GM12892 (cell line): ENCODE measurements around the gene RPS15.

Experiments used
- DNase-seq: peaks from one replicate; pipeline ENCODE4 v3.0.0; 2011; ENCODE audit not compliant: insufficient read length
- FAIRE-seq: peaks from 2 replicates; lab custom pipeline; 2011; peaks lifted over from hg19 to GRCh38; lab: Jason Lieb, UNC
- POLR2A ChIP-seq: IDR thresholded peaks from 2 replicates; pipeline ENCODE4 v1.6.1; 2011; ENCODE audit warnings: low read depth, low read length, control low read depth
- POLR2AphosphoS5 ChIP-seq: IDR thresholded peaks from 2 replicates; pipeline ENCODE4 v1.6.1; 2011; ENCODE audit warnings: low read depth, low read length, control low read depth
- TAF1 ChIP-seq: IDR thresholded peaks from 2 replicates; pipeline ENCODE4 v1.6.1; 2011; ENCODE audit warnings: low read depth, mild to moderate bottlenecking, control low read depth, low read length, borderline replicate concordance

RPS15 gene

DNA sequence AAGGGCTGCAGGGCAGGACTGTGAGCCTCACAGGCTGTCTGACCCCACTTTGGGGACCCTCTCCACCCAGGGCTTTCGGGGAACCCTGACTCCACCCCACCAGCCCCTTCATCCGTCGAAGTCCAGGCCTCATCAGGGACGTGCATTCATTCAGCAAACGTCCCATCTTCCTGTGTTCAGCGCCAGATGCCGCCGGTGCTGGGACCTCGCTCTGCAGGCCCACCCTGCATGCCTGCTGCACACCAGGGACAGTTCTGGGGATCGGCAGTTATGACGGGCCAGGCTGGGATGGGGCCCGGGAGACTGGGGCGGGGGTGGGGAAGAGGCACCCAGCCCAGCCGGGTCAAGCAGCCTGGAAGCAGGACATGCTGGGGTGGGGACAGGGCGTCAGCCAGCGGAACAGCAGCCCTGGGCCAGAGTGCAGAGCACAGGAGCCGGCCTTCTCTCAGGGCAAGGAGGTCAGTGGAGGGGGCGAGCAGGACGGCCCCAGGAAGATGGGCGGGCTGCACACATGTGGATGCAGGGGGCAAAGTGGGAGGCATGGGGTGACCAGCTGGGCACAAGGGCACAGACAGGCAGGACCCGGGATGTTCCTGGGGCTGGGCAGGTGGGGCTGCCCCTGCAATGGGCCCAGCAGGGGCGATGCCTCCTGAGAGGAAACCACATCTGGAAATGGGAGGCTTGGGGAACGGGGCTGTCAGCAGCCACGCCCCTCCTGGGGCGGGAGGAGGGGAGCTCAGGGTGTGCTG lies 42.0 kb upstream of the RPS15 start:
- TF ChIP-seq POLR2AphosphoS5 (no peak), POLR2A (no peak), TAF1 (no peak)
- no peak for FAIRE-seq
- no peak for DNase-seq

DNA sequence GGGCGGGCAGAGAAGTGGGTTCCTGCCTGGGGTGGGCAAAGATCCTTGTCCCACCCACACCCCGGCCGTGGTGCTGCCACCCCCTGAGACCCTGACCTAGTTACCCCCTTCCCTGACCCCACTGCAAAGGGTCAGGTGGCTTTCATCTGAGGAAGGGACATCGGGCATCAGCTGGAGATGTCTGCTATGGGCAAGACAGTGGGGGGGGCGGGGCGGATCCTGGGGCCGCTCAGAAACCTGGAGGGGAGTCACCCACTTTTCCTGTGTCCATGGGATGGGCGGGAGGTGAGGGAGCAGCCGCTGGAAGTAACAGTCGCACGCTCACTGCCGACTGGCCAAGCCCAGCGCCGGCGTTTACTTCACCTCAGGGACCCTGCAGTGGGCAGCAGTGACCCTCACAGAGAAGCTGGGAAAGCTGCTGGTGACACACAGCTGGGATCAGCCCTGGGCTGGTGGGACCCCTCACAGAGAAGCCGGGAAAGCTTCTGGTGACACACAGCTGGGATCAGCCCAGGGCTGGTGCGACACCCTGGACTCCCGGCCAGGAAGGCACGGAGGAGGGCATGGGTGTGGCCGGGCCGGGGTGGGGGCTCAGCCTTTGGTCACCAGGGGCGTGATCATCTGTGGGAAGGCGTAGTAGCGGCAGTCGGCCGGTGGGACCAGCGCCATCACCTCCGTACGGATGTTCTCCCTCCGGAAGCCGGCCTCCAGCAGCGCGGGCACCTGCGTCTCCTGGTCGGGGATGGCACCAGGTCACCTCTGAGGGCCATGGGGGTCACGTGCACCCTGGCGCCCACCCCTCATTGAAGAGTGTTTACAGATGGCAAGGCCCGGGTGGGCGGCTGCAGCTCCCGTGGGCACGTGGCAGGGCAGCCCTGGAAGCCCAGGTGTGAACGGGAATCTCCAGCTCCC lies 41.2 kb upstream of the RPS15 start:
- FAIRE-seq, result no peak
- TF ChIP-seq POLR2AphosphoS5, result no peak
- TF ChIP-seq TAF1, result no peak
- no peak for TF ChIP-seq POLR2A
- no peak for DNase-seq

DNA sequence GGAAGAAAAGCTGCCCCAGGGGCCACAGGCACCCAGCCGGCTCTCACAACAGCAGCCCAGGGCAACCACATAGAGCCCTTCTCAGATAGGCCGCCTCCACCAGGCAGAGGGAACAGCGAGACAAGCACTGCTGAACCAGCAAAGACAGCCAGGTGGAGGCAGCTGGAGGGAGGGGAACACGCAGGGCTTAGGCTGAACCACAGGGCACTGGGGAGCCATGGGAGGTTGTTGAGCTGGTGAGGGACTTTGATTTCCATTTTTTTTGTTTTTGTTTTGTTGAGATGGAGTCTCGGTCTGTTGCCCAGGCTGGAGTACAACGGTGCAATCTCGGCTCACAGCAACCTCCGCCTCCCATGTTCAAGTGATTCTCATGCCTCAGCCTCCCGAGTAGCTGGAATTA lies 40.4 kb upstream of the RPS15 start:
- FAIRE-seq (no peak), DNase-seq (no peak)
- TF ChIP-seq POLR2AphosphoS5 (no peak), TAF1 (no peak), POLR2A (no peak)

DNA sequence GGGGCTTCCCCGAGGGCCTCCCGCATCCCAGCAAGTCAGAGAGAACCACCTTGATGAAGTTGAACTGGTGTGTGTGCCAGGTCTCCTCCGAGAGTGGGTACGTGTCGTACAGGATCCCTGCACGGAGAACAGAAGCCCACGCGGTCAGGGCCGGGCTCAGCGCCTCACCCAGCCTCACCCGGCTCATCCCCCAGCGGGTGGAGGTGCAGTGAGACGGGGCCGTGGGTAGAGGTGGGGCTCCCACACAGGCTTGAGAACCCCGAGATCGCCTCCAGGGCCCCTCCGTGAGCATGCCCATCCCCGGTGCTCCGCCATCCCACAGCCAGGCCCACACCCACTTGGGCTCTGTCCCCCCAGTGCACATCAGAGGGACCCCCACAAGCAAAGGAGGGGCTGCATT lies 39.1 kb upstream of the RPS15 start:
- no peak for TF ChIP-seq TAF1
- no peak for TF ChIP-seq POLR2A
- FAIRE-seq (no peak), DNase-seq (no peak)

DNA sequence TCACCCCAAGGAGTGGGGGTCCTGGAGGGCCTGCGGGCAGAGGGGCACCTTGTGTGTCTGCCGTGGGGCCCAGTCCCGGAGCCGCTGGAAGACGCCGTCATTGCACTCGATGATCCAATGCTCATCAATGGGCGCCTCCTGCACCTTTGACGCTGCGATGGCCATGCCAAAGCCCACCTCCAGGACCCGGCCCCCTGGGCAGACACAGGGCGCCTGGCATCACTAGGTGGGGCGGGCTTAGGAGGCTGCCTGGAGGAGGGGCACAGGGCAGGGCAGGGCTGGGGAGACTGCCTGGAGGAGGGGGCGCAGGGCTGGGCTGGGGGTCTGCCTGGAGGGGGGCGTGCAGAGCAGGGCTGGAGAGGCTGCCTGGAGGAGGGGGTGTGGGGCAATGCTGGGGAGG lies 38.5 kb upstream of the RPS15 start:
- DNase-seq, result no peak
- TF ChIP-seq POLR2A (no peak), TAF1 (no peak), POLR2AphosphoS5 (no peak)
- no peak for FAIRE-seq

DNA sequence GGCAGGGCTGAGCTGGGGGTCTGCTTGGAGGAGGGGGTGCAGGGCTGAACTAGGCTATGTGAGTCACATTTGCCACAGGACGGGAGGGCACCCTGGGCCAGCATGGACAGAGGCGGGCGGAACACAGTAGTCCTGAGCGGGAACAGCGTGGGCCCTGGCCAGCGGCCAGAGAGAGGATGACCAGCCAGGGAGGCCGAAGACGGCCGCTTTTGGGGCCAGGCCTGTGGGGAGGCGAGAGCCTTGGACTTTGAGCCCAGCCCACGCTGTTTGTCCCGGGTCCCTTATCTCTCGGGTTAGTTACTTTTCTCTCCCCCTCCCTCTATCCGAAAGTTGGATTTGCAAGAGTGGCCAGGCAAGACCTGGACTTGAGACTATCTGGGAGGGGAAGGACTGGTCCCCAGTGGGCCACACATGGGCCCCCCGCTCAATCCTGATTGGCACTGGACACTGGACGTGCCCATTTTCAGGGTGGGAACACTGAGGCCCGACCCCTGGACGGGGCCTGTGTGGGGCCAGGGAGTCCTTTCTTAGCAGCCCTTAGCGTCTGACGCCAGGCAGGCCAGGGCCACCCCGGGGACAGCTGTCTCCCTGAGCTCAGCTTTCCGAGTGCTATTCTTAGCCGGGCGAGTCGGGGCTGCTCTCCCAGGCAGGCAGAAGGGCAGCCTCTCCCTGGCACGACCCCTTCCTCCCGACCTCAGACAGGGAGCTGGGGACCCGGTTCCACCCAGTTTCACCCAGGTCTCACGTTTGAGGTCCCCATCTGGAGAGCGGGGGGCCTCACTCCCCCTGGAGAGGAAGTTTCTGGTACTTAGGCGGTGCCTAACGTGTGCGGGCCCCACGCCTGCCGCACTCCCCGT lies 37.7 kb upstream of the RPS15 start:
- FAIRE-seq (no peak), DNase-seq (peak; percentile 56)
- TF ChIP-seq POLR2AphosphoS5 (no peak), POLR2A (no peak), TAF1 (no peak)

DNA sequence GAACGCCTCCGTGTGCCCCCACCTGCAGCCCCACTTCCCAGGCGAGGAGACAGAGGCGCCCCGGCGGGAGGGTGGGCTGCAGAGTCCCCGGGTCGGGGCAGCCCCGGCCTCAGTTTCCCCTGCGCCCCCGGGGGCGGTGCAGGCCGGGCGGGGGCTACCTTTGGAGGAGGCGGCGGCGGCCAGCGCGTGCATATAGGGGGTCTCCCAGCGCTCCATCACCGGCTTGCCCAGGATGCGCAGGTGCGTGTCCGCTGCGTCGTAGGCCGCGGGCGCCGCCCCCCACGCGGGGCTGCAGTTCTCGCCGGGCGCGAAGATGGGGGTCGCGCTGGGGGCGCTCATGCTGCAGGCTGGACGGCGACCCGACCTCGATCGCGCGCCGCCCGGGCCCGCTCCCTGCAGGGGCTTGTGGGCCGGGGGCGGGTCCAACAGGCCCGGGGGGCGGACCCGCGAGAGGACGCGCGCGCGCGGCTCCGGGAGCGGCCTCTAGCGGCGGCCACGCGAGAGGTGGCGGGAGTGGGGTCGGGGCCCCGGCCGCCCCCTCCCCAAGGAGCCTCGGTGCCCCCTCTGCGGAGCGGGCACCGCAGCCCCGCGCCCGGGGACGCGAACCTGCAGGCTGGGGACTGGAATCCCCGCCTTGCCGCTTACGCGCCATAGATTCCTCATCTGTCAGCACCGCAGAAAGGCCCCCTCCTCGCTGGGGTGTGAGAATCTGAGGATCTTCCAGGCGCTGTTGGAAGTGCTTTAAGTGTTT lies 36.9 kb upstream of the RPS15 start, which contains the start of gene GAMT:
Gene GAMT (minus strand): TSS at position 405 of the 751 bp plus-strand sequence. CDS start 66 bp downstream, at position 339.
- peak; percentile 79 for DNase-seq

DNA sequence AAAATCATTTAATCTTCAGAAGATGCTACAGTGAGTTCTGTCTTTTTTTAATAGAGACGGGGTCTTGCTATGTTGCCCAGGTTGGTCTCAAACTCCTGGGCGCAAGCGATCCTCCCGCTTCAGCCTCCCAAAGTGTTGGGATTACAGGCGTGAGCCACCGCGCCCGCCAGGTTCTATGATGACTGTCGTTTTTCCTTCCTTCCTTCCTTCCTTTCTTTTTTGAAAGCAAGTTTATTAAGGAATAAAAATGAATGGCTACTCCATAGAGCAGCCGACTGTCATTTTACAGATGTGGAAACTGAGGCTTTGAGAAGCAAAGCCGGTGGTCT lies 36.3 kb upstream of the RPS15 start:
- DNase-seq, result no peak
- no peak for TF ChIP-seq POLR2AphosphoS5
- TF ChIP-seq TAF1, result no peak
- TF ChIP-seq POLR2A, result no peak
- no peak for FAIRE-seq

More for the DNA sequence above, 36.9 kb upstream of the RPS15 start, which contains the start of gene GAMT:
- peak; percentile 85 for FAIRE-seq
- no peak for TF ChIP-seq POLR2AphosphoS5

DNA sequence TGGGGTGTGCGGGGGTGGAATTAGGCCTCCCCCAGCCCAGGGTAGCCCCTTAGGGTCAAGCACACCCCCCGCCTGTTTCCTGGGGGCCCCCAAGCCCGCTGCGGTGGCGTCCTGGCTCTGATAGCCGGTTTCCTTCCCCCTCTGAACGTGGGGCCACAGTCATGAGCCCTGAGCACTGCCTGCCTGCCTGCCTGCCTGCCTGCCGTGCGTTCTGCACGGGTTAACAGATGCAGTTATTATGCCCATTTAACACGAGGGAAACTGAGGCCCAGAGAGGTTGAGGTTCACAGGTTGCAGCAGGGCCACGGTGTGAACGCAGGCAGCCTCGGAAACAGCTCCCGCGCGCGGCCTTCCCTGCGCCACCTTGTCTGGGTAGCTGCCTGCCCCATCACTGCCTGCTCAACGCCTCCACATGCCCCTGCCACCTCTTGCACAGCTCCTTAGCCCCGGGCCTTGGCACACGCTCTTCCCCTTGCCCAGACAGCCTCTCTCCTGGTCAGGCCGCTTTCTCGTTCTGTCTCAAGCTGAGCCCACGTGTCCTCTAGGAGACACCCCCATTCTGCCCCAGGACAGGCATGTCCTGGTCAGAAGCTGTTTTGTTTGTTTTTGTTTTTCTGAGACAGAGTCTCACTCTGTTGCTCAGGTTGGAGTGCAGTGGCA lies 35.7 kb upstream of the RPS15 start:
- DNase-seq, result no peak
- no peak for FAIRE-seq
- TF ChIP-seq TAF1 (no peak), POLR2AphosphoS5 (no peak), POLR2A (no peak)

DNA sequence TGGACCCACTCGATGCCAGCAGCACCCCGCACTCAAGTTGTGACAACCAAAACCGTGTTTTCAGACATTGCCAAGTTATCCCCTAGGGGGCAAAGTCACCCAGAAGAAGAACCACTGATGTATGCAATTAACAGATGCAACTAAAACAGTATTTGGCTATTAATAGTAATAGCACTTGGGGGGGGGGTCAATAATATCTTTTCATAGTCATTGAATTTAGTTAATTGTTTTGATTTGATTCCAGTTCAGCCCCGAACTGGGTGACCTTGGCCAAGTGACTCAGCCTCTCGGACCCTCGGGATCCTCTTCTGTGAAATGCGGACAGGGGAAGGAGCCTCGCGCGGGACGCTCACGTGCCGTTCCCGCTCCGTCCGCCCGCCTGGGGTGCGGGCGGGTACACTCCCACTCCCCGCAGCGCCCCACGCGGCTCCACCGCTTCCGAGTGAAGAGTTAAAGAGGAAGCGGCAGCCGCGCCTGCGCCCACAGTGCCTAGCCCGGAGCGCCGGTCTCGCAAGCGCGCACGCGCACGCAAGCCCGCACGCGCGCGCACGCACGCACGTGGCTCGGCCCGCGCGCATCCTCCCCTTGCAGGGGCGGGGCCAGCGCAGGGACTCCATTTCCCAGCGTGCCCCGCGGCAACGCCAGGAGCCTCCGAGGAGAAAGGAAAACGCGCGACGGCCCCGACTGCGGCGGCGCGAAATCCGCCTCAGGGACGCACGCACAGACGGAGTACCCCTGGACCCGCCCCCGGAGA lies 31.2 kb upstream of the RPS15 start:
- TF ChIP-seq POLR2A (peak; percentile 67; the same call in 1 of the 2 replicates), TAF1 (no peak), POLR2AphosphoS5 (peak; percentile 69)
- DNase-seq (peak; percentile 95), FAIRE-seq (peak; percentile 97)
